Endothelial cell of umbilical vein (primary cell): Measurements from ENCODE around the gene ACAD10. TPM values are rescaled to one million over a fixed set of nuclear protein-coding genes. Genes with fewer than 3 reads are reported as not detected.

ENCODE experiments used
- BruUV-seq: library from RNA; stranded (reverse); fragments of 400-500 nt; replicated peaks from 2 replicates; lab custom pipeline; 2021; lab: Mats Ljungman, UMichigan
- CTCF ChIA-PET: fragments of 300-600, 350-600 bp; sonication (Branson Sonifier 250); formaldehyde crosslinking; loops from one replicate; lab custom pipeline; 2021; ENCODE audit warnings: antibody characterized with exemption, inconsistent platforms; lab: Charles Lee
- POLR2A ChIA-PET: fragments of 300-600, 350-600 bp; sonication (Branson Sonifier 250); formaldehyde crosslinking; loops from one replicate; lab custom pipeline; 2021; ENCODE audit warnings: antibody characterized with exemption, inconsistent platforms; lab: Charles Lee
- DNase-seq: peaks from one replicate; pipeline ENCODE4 v3.0.0-alpha.2; 2011; ENCODE audit warnings: low read depth, low spot score
- FAIRE-seq: peaks from 2 replicates; lab custom pipeline; 2011; peaks lifted over from hg19 to GRCh38; lab: Jason Lieb, UNC
- H2AFZ ChIP-seq: 2 replicates; pipeline ENCODE4 v1.6.0; 2012; ENCODE audit warnings: low read depth, low read length, control low read depth, inconsistent platforms
- H3K27ac ChIP-seq: 2 replicates; pipeline ENCODE4 v1.5.1; 2011; ENCODE audit warnings: low read depth, mild to moderate bottlenecking, control low read depth, low read length, moderate library complexity; ENCODE audit not compliant: insufficient read depth
- H3K27me3 ChIP-seq, 2 experiments: 2 replicates each; pipeline versions ENCODE4 v1.6.0 to v1.6.1; 2011; ENCODE audit warnings: low read length in 2 of 2, mixed read lengths in 1 of 2; ENCODE audit not compliant: control insufficient read depth in 2 of 2, insufficient read depth in 2 of 2
- H3K36me3 ChIP-seq, 2 experiments: 2 replicates in 1 of 2; 3 replicates in 1 of 2; pipeline ENCODE4 v1.5.1; 2011; ENCODE audit warnings: low read length in 2 of 2, mild to moderate bottlenecking in 1 of 2, moderate library complexity in 1 of 2; ENCODE audit not compliant: control insufficient read depth in 2 of 2, insufficient read depth in 2 of 2; ENCODE audit errors: extremely low read depth in 1 of 2
- H3K4me1 ChIP-seq: 3 replicates; pipeline ENCODE4 v1.5.1; 2011; ENCODE audit warnings: mild to moderate bottlenecking, low read length; ENCODE audit not compliant: control insufficient read depth, insufficient read depth; ENCODE audit errors: extremely low read depth
- H3K4me2 ChIP-seq: 2 replicates; pipeline ENCODE4 v1.6.1; 2011; ENCODE audit warnings: low read length, control low read depth, mixed read lengths; ENCODE audit not compliant: insufficient read depth
- H3K4me3 ChIP-seq, 3 experiments: fragments of 200-600 bp in 1 of 3; sonication (generic), shearing (Covaris generic) in 1 of 3; replicated peaks in 1 of 3; 2 replicates each; pipeline ENCODE4 v1.5.1; 2011 to 2016; ENCODE audit warnings: control low read depth in 3 of 3, low read length in 3 of 3, mild to moderate bottlenecking in 2 of 3, inconsistent platforms in 1 of 3, low read depth in 1 of 3, moderate library complexity in 1 of 3; ENCODE audit not compliant: insufficient read depth in 1 of 3
- H3K79me2 ChIP-seq: 2 replicates; pipeline ENCODE4 v1.6.0; 2012; ENCODE audit warnings: low read length, inconsistent platforms; ENCODE audit not compliant: control insufficient read depth, insufficient read depth
- H3K9ac ChIP-seq: replicated peaks from 2 replicates; pipeline ENCODE3; 2011; ENCODE audit warnings: low read length, control low read depth; ENCODE audit not compliant: insufficient read depth; ENCODE audit errors: extremely low read depth
- H3K9me1 ChIP-seq: replicated peaks from 3 replicates; pipeline ENCODE4 v1.6.0; 2011; ENCODE audit warnings: mild to moderate bottlenecking, low read length; ENCODE audit not compliant: control insufficient read depth, insufficient read depth; ENCODE audit errors: extremely low read depth
- H3K9me3 ChIP-seq: replicated peaks from 2 replicates; pipeline ENCODE4 v1.5.1; 2012; ENCODE audit warnings: low read length, inconsistent platforms; ENCODE audit not compliant: control insufficient read depth, insufficient read depth
- H4K20me1 ChIP-seq: replicated peaks from 2 replicates; pipeline ENCODE3; 2011; ENCODE audit warnings: mild to moderate bottlenecking, low read length; ENCODE audit not compliant: control insufficient read depth, insufficient read depth; ENCODE audit errors: extremely low read depth
- EZH2 ChIP-seq: IDR thresholded peaks from 2 replicates; pipeline ENCODE4 v1.6.1; 2012; ENCODE audit warnings: borderline replicate concordance, low read depth, mild to moderate bottlenecking, moderate library complexity, low read length, inconsistent platforms; ENCODE audit not compliant: severe bottlenecking
- GATA2 ChIP-seq: IDR thresholded peaks from 2 replicates; pipeline ENCODE4 v1.7.0; 2011; ENCODE audit warnings: low read depth, mild to moderate bottlenecking, moderate library complexity, mixed read lengths, low read length; ENCODE audit not compliant: insufficient read length, insufficient read depth
- MAX ChIP-seq: IDR thresholded peaks from 2 replicates; pipeline ENCODE4 v1.6.1; 2011; ENCODE audit not compliant: insufficient read depth, insufficient read length
- MYC ChIP-seq: IDR thresholded peaks from one replicate; pipeline ENCODE4 v1.6.1; 2011; ENCODE audit warnings: mild to moderate bottlenecking, low read depth, low read length
- POLR2AphosphoS5 ChIP-seq: IDR thresholded peaks from 2 replicates; pipeline ENCODE4 v1.6.1; 2012; ENCODE audit warnings: low read depth, mild to moderate bottlenecking, control low read depth, low read length, moderate library complexity; ENCODE audit not compliant: insufficient read depth
- dilution Hi-C: fragments of 300-500 bp; cut with MboI; formaldehyde crosslinking; loops from one replicate; pipeline ENCODE4 v1.15.0; 2019; ENCODE audit warnings: low sequenced_read_pairs; ENCODE audit not compliant: extremely low pct_ligation_motif_present
- intact Hi-C: fragments of 100-400 bp; cut with micrococcal nuclease; formaldehyde crosslinking; loops from one replicate; pipeline ENCODE4 v1.10.0; 2022
- polyA plus RNA-seq, 4 experiments: library from polyadenylated mRNA; depleted of rRNA in 3 of 4; stranded (reverse) in 3 of 4; unstranded in 1 of 4; fragments of >200 nt; gene quantifications; 2 replicates each; pipeline versions ENCODE4 v1.2.1 to v1.2.3, GENCODE V29; 2011 to 2012; ENCODE audit warnings: missing spikeins in 1 of 4
- total RNA-seq: library from RNA; stranded (reverse); gene quantifications from 2 replicates; pipeline ENCODE4 v1.2.3, GENCODE V29; 2021

ACAD10 gene
- total and polyA plus RNA-seq, 2 donors (not counting 3 experiments of a cell fraction or from before 2014, with no cell fraction given) = 15.2 to 16.3 TPM

DNA sequence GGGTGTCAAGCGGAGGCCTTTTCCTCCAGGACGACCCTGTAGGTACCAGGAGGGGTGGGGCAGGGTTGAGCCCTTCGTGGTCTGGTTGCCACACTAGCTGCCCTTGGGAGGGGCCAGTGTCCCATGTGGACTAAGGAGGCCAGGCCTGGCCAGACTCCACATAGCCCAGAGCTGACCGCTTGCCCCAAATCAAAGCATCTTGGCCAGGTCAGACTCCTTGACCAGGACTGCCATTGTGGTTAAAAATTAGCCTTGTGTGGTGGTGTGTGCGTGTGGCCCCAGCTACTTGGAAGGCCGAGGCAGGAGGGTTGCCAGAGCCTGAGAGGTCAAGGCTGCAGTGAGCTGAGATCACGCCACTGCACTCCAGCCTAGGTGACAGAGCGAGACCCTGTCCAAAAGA lies 105.7 kb downstream of the ACAD10 start:
- H3K36me3 ChIP-seq = peaks cover 3 to 38% of the 10 kb centered on the region in 2 experiments
- FAIRE-seq (no peak), DNase-seq (no peak)
- ChIA-PET POLR2A (no interaction called here), CTCF (interaction anchor here (1.0 to 1.2 kb wide), 2 partner anchors 13 to 38 kb away, joined by 3 to 4 read pairs; no protein-coding TSS in a partner anchor)
- no peaks in the 10 kb centered on the region for H3K27me3 ChIP-seq
- dilution Hi-C loops (no loop called here), intact Hi-C loops (no loop called here)
- no peaks in the 10 kb centered on the region for H3K9me3 ChIP-seq
- H4K20me1 ChIP-seq = no peaks in the 10 kb centered on the region
- no peaks in the 10 kb centered on the region for H3K9me1 ChIP-seq
- H3K79me2 ChIP-seq = no peaks in the 10 kb centered on the region
- no peak overlapping the region for H3K27ac ChIP-seq
- H3K9ac ChIP-seq = no peak overlapping the region
- no TSS peak for BruUV-seq
- no peak overlapping the region for H3K4me3 ChIP-seq
- TF ChIP-seq GATA2 (no peak), EZH2 (no peak), POLR2AphosphoS5 (no peak), MAX (no peak)
- no peak overlapping the region for H2AFZ ChIP-seq
- H3K4me2 ChIP-seq = no peak overlapping the region
- no peaks in the 10 kb centered on the region for H3K4me1 ChIP-seq

DNA sequence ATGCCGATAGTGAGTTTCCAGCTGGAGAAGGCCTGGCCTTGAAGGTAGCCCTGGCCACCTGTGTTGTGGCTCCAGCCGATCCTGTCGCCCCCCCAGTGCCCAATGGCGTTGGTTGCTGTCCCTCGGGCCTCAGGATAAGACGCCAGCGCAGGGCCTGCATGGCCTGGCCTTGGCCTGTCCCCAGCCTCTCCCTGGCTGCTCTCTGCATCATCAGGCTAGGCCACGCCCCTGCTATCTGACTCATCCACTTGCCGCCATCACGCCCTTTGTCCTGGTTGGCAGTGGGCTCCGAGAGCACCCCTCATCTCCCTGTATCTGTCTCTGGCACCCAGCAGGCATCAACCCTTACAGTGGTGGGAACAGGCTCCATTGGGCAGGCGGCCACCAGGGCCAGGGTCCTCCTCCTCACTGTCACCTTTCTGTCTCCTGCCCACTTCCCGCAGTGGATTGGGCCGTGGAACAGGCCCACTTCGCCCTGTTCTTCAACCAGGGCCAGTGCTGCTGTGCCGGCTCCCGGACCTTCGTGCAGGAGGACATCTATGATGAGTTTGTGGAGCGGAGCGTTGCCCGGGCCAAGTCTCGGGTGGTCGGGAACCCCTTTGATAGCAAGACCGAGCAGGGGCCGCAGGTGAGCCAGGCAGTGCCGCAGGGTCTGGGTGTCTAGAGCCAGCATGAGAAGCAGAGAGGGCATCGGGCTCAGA lies 106.5 kb downstream of the ACAD10 start:
- H3K27ac ChIP-seq = no peak overlapping the region
- H3K9me1 ChIP-seq = no peaks in the 10 kb centered on the region
- H3K4me1 ChIP-seq = no peaks in the 10 kb centered on the region
- FAIRE-seq = no peak
- H3K4me2 ChIP-seq = no peak overlapping the region
- no peaks in the 10 kb centered on the region for H4K20me1 ChIP-seq
- no peak overlapping the region for H3K9ac ChIP-seq
- dilution Hi-C loops (no loop called here), intact Hi-C loops (no loop called here)
- H2AFZ ChIP-seq = no peak overlapping the region
- POLR2A ChIA-PET = no interaction called here
- TF ChIP-seq MYC (no peak), MAX (no peak)
- H3K27me3 ChIP-seq = no peaks in the 10 kb centered on the region
- CTCF ChIA-PET = interaction anchor here (1.2 to 2.0 kb wide), 3 partner anchors 20 to 39 kb away, joined by 4 to 6 read pairs (median 4); no protein-coding TSS in a partner anchor
- no peaks in the 10 kb centered on the region for H3K79me2 ChIP-seq
- BruUV-seq = no TSS peak
- H3K36me3 ChIP-seq = peaks cover 3 to 35% of the 10 kb centered on the region in 2 experiments
- no peak for DNase-seq
- H3K4me3 ChIP-seq = no peak overlapping the region
- no peaks in the 10 kb centered on the region for H3K9me3 ChIP-seq
